ENCODE measurements around the gene TCIRG1. TPM values are rescaled to one million over a fixed set of nuclear protein-coding genes. Genes with fewer than 3 reads are reported as not detected.

TCIRG1 gene
- total and polyA plus RNA-seq, 2 experiments from 2014 or later: 19.4 to 55.8 TPM

- no peak for DNase-seq (ENCODE audit: low read depth in 1 of 2, low spot score in 1 of 2)
- no peaks in the 10 kb centered on the region for H3K27me3 ChIP-seq
- no peak for TF ChIP-seq CTCF (IDR thresholded peaks at IDR 0.05; ENCODE audit: low read depth, low read length)
- no peak overlapping the region for H3K4me3 ChIP-seq
- no peaks in the 10 kb centered on the region for H3K36me3 ChIP-seq
- no peaks in the 10 kb centered on the region for H3K9me3 ChIP-seq (ENCODE audit: low read depth)
- peak overlapping the region; percentile 88 for H3K27ac ChIP-seq
- peaks cover 24% of the 10 kb centered on the region for H3K4me1 ChIP-seq (ENCODE audit: low read depth)
These were observed 2.9 kb downstream of the TCIRG1 start for GRCh38 chr11:68041617-68042218.

GRCh38 chr11:68042219-68043028 is 3.6 kb downstream of the TCIRG1 start:
- Histone ChIP-seq H3K27ac (peak overlapping the region; percentile 57), H3K27me3 (no peaks in the 10 kb centered on the region), H3K4me3 (no peak overlapping the region), H3K36me3 (no peaks in the 10 kb centered on the region), H3K9me3 (ENCODE audit: low read depth) (no peaks in the 10 kb centered on the region), H3K4me1 (ENCODE audit: low read depth) (peaks cover 24% of the 10 kb centered on the region)
- DNase-seq (ENCODE audit: low read depth in 1 of 2, low spot score in 1 of 2): no peak
- no peak for TF ChIP-seq CTCF (IDR thresholded peaks at IDR 0.05; ENCODE audit: low read depth, low read length)

GRCh38 chr11:68043029-68043348 is 4.2 kb downstream of the TCIRG1 start:
- no peak for TF ChIP-seq CTCF (IDR thresholded peaks at IDR 0.05; ENCODE audit: low read depth, low read length)
- Histone ChIP-seq H3K4me1 (ENCODE audit: low read depth) (peaks cover 23% of the 10 kb centered on the region), H3K27ac (no peak overlapping the region), H3K4me3 (no peak overlapping the region), H3K27me3 (no peaks in the 10 kb centered on the region), H3K9me3 (ENCODE audit: low read depth) (no peaks in the 10 kb centered on the region), H3K36me3 (no peaks in the 10 kb centered on the region)
- DNase-seq (ENCODE audit: low read depth in 1 of 2, low spot score in 1 of 2): no peak

GRCh38 chr11:68043349-68044144 is 4.7 kb downstream of the TCIRG1 start:
- Histone ChIP-seq H3K36me3 (no peaks in the 10 kb centered on the region), H3K4me1 (ENCODE audit: low read depth) (peaks cover 18% of the 10 kb centered on the region), H3K27ac (no peak overlapping the region), H3K9me3 (ENCODE audit: low read depth) (no peaks in the 10 kb centered on the region), H3K27me3 (no peaks in the 10 kb centered on the region), H3K4me3 (no peak overlapping the region)
- peak in 1 of 2 donors; percentile 53 for DNase-seq (ENCODE audit: low read depth in 1 of 2, low spot score in 1 of 2)
- TF ChIP-seq CTCF (IDR thresholded peaks at IDR 0.05; ENCODE audit: low read depth, low read length): no peak

- no peaks in the 10 kb centered on the region for H3K36me3 ChIP-seq
- no peaks in the 10 kb centered on the region for H3K9me3 ChIP-seq (ENCODE audit: low read depth)
- H3K27ac ChIP-seq: no peak overlapping the region
- TF ChIP-seq CTCF (IDR thresholded peaks at IDR 0.05; ENCODE audit: low read depth, low read length): no peak
- H3K4me1 ChIP-seq (ENCODE audit: low read depth): peaks cover 13% of the 10 kb centered on the region
- H3K27me3 ChIP-seq: no peaks in the 10 kb centered on the region
- DNase-seq (ENCODE audit: low read depth in 1 of 2, low spot score in 1 of 2): no peak
- H3K4me3 ChIP-seq: no peak overlapping the region
These were observed 5.5 kb downstream of the TCIRG1 start for GRCh38 chr11:68044145-68044813.
